IMR-90 (cell line): ENCODE data around the gene PLCB2. TPM values are rescaled to one million over a fixed set of nuclear protein-coding genes. Genes with fewer than 3 reads are reported as not detected.

Source experiments
- ATAC-seq: fragments of 200-7000 bp; cut with Tn5 transposase; 2 replicates; pipeline ENCODE4 v1.9.1; 2020; ENCODE audit warnings: low read depth, mild to moderate bottlenecking, moderate library complexity
- BruUV-seq: library from RNA; stranded (reverse); fragments of 400-500 nt; replicated peaks from 2 replicates; lab custom pipeline; 2021; lab: Mats Ljungman, UMichigan
- CTCF ChIA-PET: fragments of 300-600 bp; formaldehyde crosslinking; extraction: SDS; loops from one replicate; lab custom pipeline; 2021; ENCODE audit warnings: antibody characterized with exemption; lab: Yijun Ruan, JAX
- POLR2A ChIA-PET: fragments of 300-600 bp; sonication (Branson Sonifier 250); formaldehyde crosslinking; loops from one replicate; lab custom pipeline; 2022; ENCODE audit warnings: antibody characterized with exemption; ENCODE audit not compliant: unreplicated experiment; lab: Charles Lee
- DNase-seq: peaks from one replicate; pipeline ENCODE4 v3.0.0; 2013
- H2AFZ ChIP-seq: replicated peaks from 2 replicates; pipeline ENCODE3; 2013; ENCODE audit warnings: low read length, mild to moderate bottlenecking; ENCODE audit not compliant: poor library complexity
- H2AK5ac ChIP-seq: 2 replicates; pipeline ENCODE4 v1.6.1; 2013; ENCODE audit warnings: low read depth, low read length, inconsistent platforms
- H2AK9ac ChIP-seq: replicated peaks from 2 replicates; pipeline ENCODE3; 2013; ENCODE audit warnings: mild to moderate bottlenecking, low read depth, low read length, moderate library complexity; ENCODE audit not compliant: poor library complexity
- H2BK120ac ChIP-seq: 2 replicates; pipeline ENCODE4 v1.6.1; 2013; ENCODE audit warnings: low read depth, low read length, inconsistent platforms
- H2BK15ac ChIP-seq: 3 replicates; pipeline ENCODE4 v1.6.1; 2013; ENCODE audit warnings: low read depth, low read length, inconsistent platforms
- H2BK20ac ChIP-seq: 2 replicates; pipeline ENCODE4 v1.6.1; 2013; ENCODE audit warnings: low read depth, mild to moderate bottlenecking, inconsistent platforms, low read length, moderate library complexity
- H2BK5ac ChIP-seq: 2 replicates; pipeline ENCODE4 v1.6.1; 2013; ENCODE audit warnings: mild to moderate bottlenecking, low read depth, low read length, inconsistent platforms; ENCODE audit not compliant: poor library complexity, severe bottlenecking
- H3K14ac ChIP-seq: replicated peaks from 2 replicates; pipeline ENCODE4 v1.6.1; 2013; ENCODE audit warnings: low read depth, low read length, inconsistent platforms
- H3K18ac ChIP-seq: 2 replicates; pipeline ENCODE4 v1.6.1; 2013; ENCODE audit warnings: low read depth, low read length, control low read depth
- H3K23ac ChIP-seq: 2 replicates; pipeline ENCODE4 v1.6.1; 2013; ENCODE audit warnings: low read depth, low read length, inconsistent platforms
- H3K27ac ChIP-seq: 2 replicates; pipeline ENCODE4 v1.5.1; 2013; ENCODE audit warnings: mild to moderate bottlenecking, control low read depth, low read length; ENCODE audit not compliant: insufficient read depth
- H3K27me3 ChIP-seq: 2 replicates; pipeline ENCODE4 v1.6.1; 2013; ENCODE audit warnings: low read length; ENCODE audit not compliant: control insufficient read depth, insufficient read depth
- H3K36me3 ChIP-seq: 2 replicates; pipeline ENCODE4 v1.6.1; 2013; ENCODE audit warnings: low read length, mixed read lengths; ENCODE audit not compliant: control insufficient read depth, insufficient read depth
- H3K4ac ChIP-seq: 2 replicates; pipeline ENCODE4 v1.6.1; 2013; ENCODE audit warnings: low read depth, low read length, inconsistent platforms
- H3K4me1 ChIP-seq: 2 replicates; pipeline ENCODE4 v1.6.1; 2013; ENCODE audit warnings: low read length, mixed read lengths; ENCODE audit not compliant: control insufficient read depth, insufficient read depth
- H3K4me2 ChIP-seq: 2 replicates; pipeline ENCODE4 v1.6.1; 2013; ENCODE audit warnings: low read depth, mild to moderate bottlenecking, control low read depth, low read length, moderate library complexity
- H3K4me3 ChIP-seq: 2 replicates; pipeline ENCODE4 v1.5.1; 2013; ENCODE audit warnings: low read depth, mild to moderate bottlenecking, control low read depth, low read length, moderate library complexity; ENCODE audit not compliant: insufficient read depth
- H3K56ac ChIP-seq: 2 replicates; pipeline ENCODE4 v1.6.1; 2013; ENCODE audit warnings: low read length, inconsistent platforms; ENCODE audit not compliant: insufficient read depth; ENCODE audit errors: extremely low read depth
- H3K79me1 ChIP-seq, 2 experiments: 2 replicates each; pipeline ENCODE4 v1.6.1; 2013; ENCODE audit warnings: low read length in 2 of 2, inconsistent platforms in 1 of 2, low read depth in 1 of 2
- H3K9ac ChIP-seq: 2 replicates; pipeline ENCODE4 v1.6.1; 2013; ENCODE audit warnings: low read depth, low read length, control low read depth
- H3K9me1 ChIP-seq: 2 replicates; pipeline ENCODE4 v1.6.1; 2013; ENCODE audit warnings: low read length, inconsistent platforms; ENCODE audit not compliant: insufficient read depth
- H3K9me3 ChIP-seq: 2 replicates; pipeline ENCODE4 v1.6.1; 2013; ENCODE audit warnings: low read length; ENCODE audit not compliant: control insufficient read depth, insufficient read depth
- H4K20me1 ChIP-seq: 2 replicates; pipeline ENCODE4 v1.6.1; 2013; ENCODE audit warnings: low read length, inconsistent platforms; ENCODE audit not compliant: insufficient read depth
- H4K5ac ChIP-seq: 2 replicates; pipeline ENCODE4 v1.6.1; 2013; ENCODE audit warnings: mild to moderate bottlenecking, low read depth, low read length, control low read depth
- H4K8ac ChIP-seq, 2 experiments: 2 replicates each; pipeline ENCODE4 v1.6.1; 2013; ENCODE audit warnings: low read depth in 2 of 2, low read length in 2 of 2, control low read depth in 1 of 2, inconsistent platforms in 1 of 2
- H4K91ac ChIP-seq: 2 replicates; pipeline ENCODE4 v1.6.1; 2013; ENCODE audit warnings: low read depth, low read length, inconsistent platforms; ENCODE audit not compliant: insufficient read depth
- BHLHE40 ChIP-seq: fragments of 150-350 bp; IDR thresholded peaks from 2 replicates; pipeline ENCODE4 v1.6.1; 2016; ENCODE audit warnings: mild to moderate bottlenecking, low read depth, low read length
- CEBPB ChIP-seq: IDR thresholded peaks from 2 replicates; pipeline ENCODE4 v1.6.1; 2012; ENCODE audit warnings: low read depth, low read length, improper control_type of control experiment
- CHD1 ChIP-seq: IDR thresholded peaks from 2 replicates; pipeline ENCODE4 v1.6.1; 2012; ENCODE audit warnings: low read depth, low read length, improper control_type of control experiment
- CTCF ChIP-seq: conservative IDR thresholded peaks from 2 replicates; pipeline ENCODE4 v1.5.1; 2012; ENCODE audit warnings: mild to moderate bottlenecking, low read depth, low read length, improper control_type of control experiment
- ELK1 ChIP-seq: fragments of 150-350 bp; IDR thresholded peaks from 2 replicates; pipeline ENCODE4 v1.6.1; 2016; ENCODE audit warnings: low read depth, mild to moderate bottlenecking, low read length, moderate library complexity, borderline replicate concordance
- FOS ChIP-seq: fragments of 150-350 bp; IDR thresholded peaks from 2 replicates; pipeline ENCODE4 v1.6.1; 2016; ENCODE audit warnings: low read depth, low read length
- MAFK ChIP-seq: IDR thresholded peaks from 2 replicates; pipeline ENCODE4 v1.6.1; 2012; ENCODE audit warnings: low read depth, low read length, improper control_type of control experiment
- MAZ ChIP-seq: IDR thresholded peaks from 2 replicates; pipeline ENCODE4 v1.6.1; 2012; ENCODE audit warnings: low read depth, mild to moderate bottlenecking, low read length, improper control_type of control experiment, moderate library complexity, borderline replicate concordance
- MXI1 ChIP-seq: IDR thresholded peaks from 2 replicates; pipeline ENCODE4 v1.6.1; 2012; ENCODE audit warnings: low read depth, mild to moderate bottlenecking, low read length, moderate library complexity, borderline replicate concordance
- NFE2L2 ChIP-seq: fragments of 150-350 bp; IDR thresholded peaks from 2 replicates; pipeline ENCODE4 v1.6.1; 2016; ENCODE audit warnings: low read depth, mild to moderate bottlenecking, low read length
- POLR2A ChIP-seq: IDR thresholded peaks from 2 replicates; pipeline ENCODE4 v1.6.1; 2012; ENCODE audit warnings: mild to moderate bottlenecking, low read depth, low read length
- RAD21 ChIP-seq: IDR thresholded peaks from 2 replicates; pipeline ENCODE4 v1.6.1; 2012; ENCODE audit warnings: low read length, improper control_type of control experiment
- RCOR1 ChIP-seq: IDR thresholded peaks from 2 replicates; pipeline ENCODE4 v1.6.1; 2012; ENCODE audit warnings: mild to moderate bottlenecking, low read length, improper control_type of control experiment; ENCODE audit not compliant: insufficient replicate concordance
- RFX5 ChIP-seq: IDR thresholded peaks from 2 replicates; pipeline ENCODE4 v1.8.0; 2012; ENCODE audit warnings: low read depth, mild to moderate bottlenecking, low read length, moderate library complexity
- SMC3 ChIP-seq: fragments of 150-350 bp; IDR thresholded peaks from 2 replicates; pipeline ENCODE4 v1.6.1; 2016; ENCODE audit warnings: low read depth, mild to moderate bottlenecking, antibody characterized with exemption, low read length, moderate library complexity
- USF2 ChIP-seq: fragments of 150-350 bp; IDR thresholded peaks from 2 replicates; pipeline ENCODE4 v1.6.1; 2017; ENCODE audit warnings: mild to moderate bottlenecking, antibody characterized with exemption, low read length, low read depth
- WGBS, 2 experiments: methylation state at CpG; one replicate each; pipeline versions ENCODE4 v1.1.5 to v1.1.7; 2013; ENCODE audit warnings: missing lambda C conversion rate in 2 of 2; ENCODE audit not compliant: insufficient read length in 1 of 2; ENCODE audit errors: extremely low coverage in 2 of 2; 5-methylcytosine and 5-hydroxymethylcytosine counted together
- dilution Hi-C: fragments of 300-500 bp; cut with HindIII; formaldehyde crosslinking; loops from one replicate; pipeline ENCODE4 v1.14.3; 2018; ENCODE audit warnings: low sequenced_read_pairs; ENCODE audit not compliant: unreplicated experiment
- in situ Hi-C: fragments of 300-500 bp; cut with MboI; formaldehyde crosslinking; loops from 3 replicates; pipeline ENCODE4 v1.14.3; 2019; ENCODE audit warnings: low sequenced_read_pairs, inconsistent platforms, mixed read lengths
- intact Hi-C: fragments of 100-400 bp; cut with micrococcal nuclease; formaldehyde crosslinking; loops from 2 replicates; pipeline ENCODE4 v1.10.0; 2022
- polyA plus RNA-seq, 3 experiments: library from polyadenylated mRNA; depleted of rRNA; stranded (reverse); fragments of >200 nt; gene quantifications; 2 replicates each; pipeline ENCODE4 v1.2.3, GENCODE V29; 2012; ENCODE audit warnings: low replicate concordance in 1 of 3
- total RNA-seq: library from RNA; depleted of rRNA; stranded (reverse); fragments of >200 nt; gene quantifications from 2 replicates; pipeline ENCODE4 v1.2.3, GENCODE V29; 2012

The PLCB2 gene
- total and polyA plus RNA-seq, 2 of the 4 experiments (the other 2 are of a cell fraction), result 0.18 to 1.4 TPM

GRCh38 chr15:40303576-40303975 lies 4.2 kb downstream of the PLCB2 start:
- Histone ChIP-seq H2BK120ac (no peak overlapping the region), H3K23ac (no peak overlapping the region), H3K27me3 (peaks cover 55% of the 10 kb centered on the region), H3K27ac (no peak overlapping the region), H3K36me3 (no peaks in the 10 kb centered on the region), H3K9me1 (no peaks in the 10 kb centered on the region), H3K56ac (no peak overlapping the region), H3K14ac (no peak overlapping the region), H3K4me2 (no peak overlapping the region), H4K8ac (no peak overlapping the region), H3K4ac (no peak overlapping the region), H2AK9ac (no peak overlapping the region), H2BK20ac (no peak overlapping the region), H3K18ac (no peak overlapping the region), H3K9me3 (peaks cover 8% of the 10 kb centered on the region), H3K79me1 (no peaks in the 10 kb centered on the region), H2AFZ (no peak overlapping the region), H4K91ac (no peak overlapping the region), H3K9ac (no peak overlapping the region), H2BK5ac (no peak overlapping the region), H3K4me3 (no peak overlapping the region), H2BK15ac (no peak overlapping the region), H4K5ac (no peak overlapping the region), H4K20me1 (no peaks in the 10 kb centered on the region), H2AK5ac (no peak overlapping the region), H3K4me1 (peaks cover 6% of the 10 kb centered on the region)
- no TSS peak for BruUV-seq
- no peak for ATAC-seq
- dilution Hi-C loops, result no loop called here
- no peak for DNase-seq
- ChIA-PET POLR2A (no interaction called here), CTCF (no interaction called here)
- intact Hi-C loops, result no loop called here
- TF ChIP-seq CTCF (no peak), SMC3 (no peak), MAFK (no peak), POLR2A (no peak), RFX5 (no peak), MXI1 (no peak), ELK1 (no peak), RCOR1 (no peak), FOS (no peak), CEBPB (no peak), RAD21 (no peak), CHD1 (no peak), USF2 (no peak), MAZ (no peak), BHLHE40 (no peak), NFE2L2 (no peak)
- no CpG with 5 or more reads among the region's 2 CpGs for WGBS, 2 experiments
- in situ Hi-C loops, result no loop called here
